ENCODE results near the gene SCP2D1.

The SCP2D1 gene

DNA sequence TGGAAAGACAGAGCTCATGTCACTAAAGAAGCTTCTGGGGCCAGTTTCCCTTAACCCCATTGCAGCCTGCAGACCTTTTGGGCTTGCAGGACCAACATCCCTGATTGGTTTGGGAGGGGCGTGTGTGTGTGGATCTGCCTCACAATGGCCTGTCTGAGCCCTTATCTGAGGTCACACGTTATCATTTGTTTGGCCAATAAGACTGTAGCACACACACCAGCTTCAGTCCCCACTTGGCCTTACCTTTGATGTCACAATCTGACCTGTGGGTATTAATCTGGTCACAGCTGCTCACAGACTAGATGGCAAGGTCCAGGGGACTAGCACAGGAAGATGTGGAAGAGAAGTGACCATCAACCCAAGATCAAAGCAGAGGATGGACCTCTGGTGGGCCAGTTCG lies at the start of gene SCP2D1:
SCP2D1 (plus strand) TSS at position 301 of the 400 bp plus-strand sequence; CDS start at position 334, 33 bp downstream.
- no peak for DNase-seq (ENCODE audit: extremely low read depth, insufficient read length)
- no peaks in the 10 kb centered on the region for H3K27me3 ChIP-seq (replicated peaks; ENCODE audit: control insufficient read depth, insufficient read depth, low read length)
- no peaks in the 10 kb centered on the region for H3K36me3 ChIP-seq (ENCODE audit: control insufficient read depth, insufficient read depth, low read length)
- no peak within 1 kb of the TSS for H3K4me3 ChIP-seq (replicated peaks; ENCODE audit: low read depth, low read length)
- TF ChIP-seq, protein P1, sequence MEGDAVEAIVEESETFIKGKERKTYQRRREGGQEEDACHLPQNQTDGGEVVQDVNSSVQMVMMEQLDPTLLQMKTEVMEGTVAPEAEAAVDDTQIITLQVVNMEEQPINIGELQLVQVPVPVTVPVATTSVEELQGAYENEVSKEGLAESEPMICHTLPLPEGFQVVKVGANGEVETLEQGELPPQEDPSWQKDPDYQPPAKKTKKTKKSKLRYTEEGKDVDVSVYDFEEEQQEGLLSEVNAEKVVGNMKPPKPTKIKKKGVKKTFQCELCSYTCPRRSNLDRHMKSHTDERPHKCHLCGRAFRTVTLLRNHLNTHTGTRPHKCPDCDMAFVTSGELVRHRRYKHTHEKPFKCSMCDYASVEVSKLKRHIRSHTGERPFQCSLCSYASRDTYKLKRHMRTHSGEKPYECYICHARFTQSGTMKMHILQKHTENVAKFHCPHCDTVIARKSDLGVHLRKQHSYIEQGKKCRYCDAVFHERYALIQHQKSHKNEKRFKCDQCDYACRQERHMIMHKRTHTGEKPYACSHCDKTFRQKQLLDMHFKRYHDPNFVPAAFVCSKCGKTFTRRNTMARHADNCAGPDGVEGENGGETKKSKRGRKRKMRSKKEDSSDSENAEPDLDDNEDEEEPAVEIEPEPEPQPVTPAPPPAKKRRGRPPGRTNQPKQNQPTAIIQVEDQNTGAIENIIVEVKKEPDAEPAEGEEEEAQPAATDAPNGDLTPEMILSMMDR (IDR thresholded peaks at IDR 0.05; ENCODE audit: insufficient read depth, low read length, poor library complexity, severe bottlenecking): no peak

DNA sequence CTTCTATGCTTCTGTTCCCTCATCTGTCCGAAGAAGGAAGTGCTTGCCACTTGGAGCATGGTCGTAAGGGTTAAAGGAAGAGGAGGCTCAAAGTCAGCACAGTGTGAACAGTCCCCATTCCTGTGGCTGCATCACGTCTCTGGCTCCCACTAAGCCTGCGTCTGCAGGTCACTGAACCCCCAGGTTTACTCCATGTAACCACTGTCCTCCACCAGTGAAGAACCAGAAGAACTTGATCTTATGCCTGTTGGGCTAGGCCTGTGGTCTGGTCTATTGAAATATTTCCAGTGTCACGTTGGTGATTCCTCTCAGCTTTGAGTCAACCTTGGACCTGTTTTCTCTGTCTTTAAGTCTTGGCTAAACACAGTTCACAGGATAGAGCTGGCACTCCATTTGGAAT lies 45.9 kb upstream of the SCP2D1 start:
- DNase-seq (ENCODE audit: extremely low read depth, insufficient read length): no peak
- TF ChIP-seq, protein P1 (IDR thresholded peaks at IDR 0.05; ENCODE audit: insufficient read depth, low read length, poor library complexity, severe bottlenecking): no peak
- Histone ChIP-seq H3K36me3 (ENCODE audit: control insufficient read depth, insufficient read depth, low read length) (peaks cover 1% of the 10 kb centered on the region), H3K4me3 (replicated peaks; ENCODE audit: low read depth, low read length) (no peak overlapping the region), H3K27me3 (replicated peaks; ENCODE audit: control insufficient read depth, insufficient read depth, low read length) (no peaks in the 10 kb centered on the region)

DNA sequence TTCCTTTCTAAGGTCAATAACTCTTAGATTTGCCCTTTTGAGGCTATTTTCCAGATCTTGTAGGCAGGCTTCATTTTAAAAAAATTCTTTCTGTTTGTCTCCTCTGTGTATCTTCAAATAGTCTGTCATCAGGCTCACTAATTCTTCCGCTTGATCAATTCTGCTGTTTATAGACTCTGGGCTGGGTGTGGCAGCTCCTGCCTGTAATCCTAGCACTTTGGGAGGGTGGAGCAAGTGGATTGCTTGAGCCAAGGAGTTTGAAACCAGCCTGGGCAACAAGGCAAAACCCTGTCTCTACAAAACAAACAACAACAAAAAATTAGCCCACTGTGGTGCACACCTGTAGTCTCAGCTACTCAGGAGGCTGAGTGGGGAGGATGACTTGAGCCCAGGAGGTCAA lies 40.0 kb upstream of the SCP2D1 start:
- Histone ChIP-seq H3K27me3 (replicated peaks; ENCODE audit: control insufficient read depth, insufficient read depth, low read length) (no peaks in the 10 kb centered on the region), H3K36me3 (ENCODE audit: control insufficient read depth, insufficient read depth, low read length) (no peaks in the 10 kb centered on the region), H3K4me3 (replicated peaks; ENCODE audit: low read depth, low read length) (no peak overlapping the region)
- TF ChIP-seq, protein P1 (IDR thresholded peaks at IDR 0.05; ENCODE audit: insufficient read depth, low read length, poor library complexity, severe bottlenecking): no peak
- DNase-seq (ENCODE audit: extremely low read depth, insufficient read length): no peak

DNA sequence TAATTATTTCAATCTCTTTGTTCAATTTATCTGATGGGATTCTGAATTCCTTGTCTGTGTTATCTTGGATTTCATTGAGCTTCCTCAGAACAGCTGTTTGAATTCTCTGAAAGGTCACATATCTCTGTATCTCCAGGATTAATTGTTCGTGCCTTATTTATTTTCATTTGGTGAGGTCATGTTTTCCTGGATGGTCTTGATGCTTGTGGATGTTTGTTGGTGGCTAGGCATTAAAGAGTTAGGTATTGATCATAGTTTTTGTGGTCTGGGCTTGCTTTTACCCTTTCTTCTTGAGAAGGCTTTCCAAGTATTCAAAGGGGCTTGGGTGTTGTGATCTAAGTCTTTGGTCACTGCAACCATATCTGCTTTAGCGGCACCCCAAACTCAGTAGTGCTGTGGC lies 39.4 kb upstream of the SCP2D1 start:
- H3K27me3 ChIP-seq (replicated peaks; ENCODE audit: control insufficient read depth, insufficient read depth, low read length): no peaks in the 10 kb centered on the region
- TF ChIP-seq, protein P1 (IDR thresholded peaks at IDR 0.05; ENCODE audit: insufficient read depth, low read length, poor library complexity, severe bottlenecking): no peak
- DNase-seq (ENCODE audit: extremely low read depth, insufficient read length): no peak

DNA sequence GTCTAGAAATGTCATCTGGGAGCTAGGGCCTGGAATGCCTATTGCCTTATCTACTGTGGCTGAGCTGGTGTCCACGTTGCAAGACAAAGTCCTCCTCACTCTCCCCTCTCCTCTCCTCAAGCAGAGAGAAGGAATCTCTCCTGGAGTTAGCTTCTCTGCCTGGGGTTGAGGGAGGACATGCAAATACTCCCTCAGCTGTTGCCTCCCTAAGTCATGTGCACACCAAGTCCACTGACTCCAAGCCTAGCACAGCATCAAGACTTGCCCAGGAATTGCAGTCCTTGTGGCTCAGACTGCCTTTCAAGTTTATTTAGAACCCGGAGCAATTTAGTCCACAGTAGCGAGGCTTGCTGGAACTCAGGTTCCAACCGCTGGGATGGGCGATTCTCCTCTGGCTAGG lies 38.0 kb upstream of the SCP2D1 start:
- TF ChIP-seq, protein P1 (IDR thresholded peaks at IDR 0.05; ENCODE audit: insufficient read depth, low read length, poor library complexity, severe bottlenecking): no peak
- no peak overlapping the region for H3K4me3 ChIP-seq (replicated peaks; ENCODE audit: low read depth, low read length)
- no peak for DNase-seq (ENCODE audit: extremely low read depth, insufficient read length)
- no peaks in the 10 kb centered on the region for H3K36me3 ChIP-seq (ENCODE audit: control insufficient read depth, insufficient read depth, low read length)
- no peaks in the 10 kb centered on the region for H3K27me3 ChIP-seq (replicated peaks; ENCODE audit: control insufficient read depth, insufficient read depth, low read length)

More for the DNA sequence above, 39.4 kb upstream of the SCP2D1 start:
- no peaks in the 10 kb centered on the region for H3K36me3 ChIP-seq (ENCODE audit: control insufficient read depth, insufficient read depth, low read length)
- no peak overlapping the region for H3K4me3 ChIP-seq (replicated peaks; ENCODE audit: low read depth, low read length)
